Lower leg skin (tissue), 4 donors: ENCODE measurements around the gene ESPN. TPM values are rescaled to one million over a fixed set of nuclear protein-coding genes. Genes with fewer than 3 reads are reported as not detected.
"Not testable (repeated sequence)": the region's sequence is repeated elsewhere in the genome, so short reads cannot be mapped to it uniquely, and the experiment has no call there.

ENCODE experiments used
- DNase-seq, 2 donors: peaks; one replicate each; pipeline ENCODE4 v3.0.0-alpha.2; 2019; ENCODE audit warnings: low spot score in 2 of 2
- H3K4me3 ChIP-seq: fragments of 200-600 bp; sonication (generic); 2 replicates; pipeline ENCODE4 v1.5.1; 2017; ENCODE audit warnings: mild to moderate bottlenecking, low read depth; ENCODE audit not compliant: poor library complexity, severe bottlenecking
- POLR2A ChIP-seq, 2 donors: fragments of 450-650 bp; IDR thresholded peaks; one replicate each; pipeline ENCODE4 v1.6.1; 2016 to 2017; ENCODE audit warnings: antibody characterized with exemption in 2 of 2, mild to moderate bottlenecking in 1 of 2, moderate library complexity in 1 of 2
- WGBS, 2 donors: methylation state at CpG; one replicate each; pipeline ENCODE4 v1.1.5; 2018; 5-methylcytosine and 5-hydroxymethylcytosine counted together
- intact Hi-C: fragments of 100-400 bp; cut with DNase I; formaldehyde crosslinking; loops from one replicate; pipeline ENCODE4 v1.15.0; 2023; ENCODE audit warnings: low total_unique reads
- total RNA-seq, 4 donors: library from RNA; depleted of rRNA; stranded (reverse); fragments of >200 nt; gene quantifications; one replicate each; pipeline ENCODE4 v1.1.0, GENCODE V29; 2016
- TF ChIP-seq, protein P1 (sequence below), 3 donors: fragments of 450-650 bp; IDR thresholded peaks; one replicate each; pipeline ENCODE4 v1.5.1; 2016; ENCODE audit warnings: antibody characterized with exemption in 3 of 3, mild to moderate bottlenecking in 3 of 3, moderate library complexity in 2 of 3

The ESPN gene
- total RNA-seq, 4 donors from 2014 or later, result 27.5 to 64.3 (median 30.3) TPM

DNA sequence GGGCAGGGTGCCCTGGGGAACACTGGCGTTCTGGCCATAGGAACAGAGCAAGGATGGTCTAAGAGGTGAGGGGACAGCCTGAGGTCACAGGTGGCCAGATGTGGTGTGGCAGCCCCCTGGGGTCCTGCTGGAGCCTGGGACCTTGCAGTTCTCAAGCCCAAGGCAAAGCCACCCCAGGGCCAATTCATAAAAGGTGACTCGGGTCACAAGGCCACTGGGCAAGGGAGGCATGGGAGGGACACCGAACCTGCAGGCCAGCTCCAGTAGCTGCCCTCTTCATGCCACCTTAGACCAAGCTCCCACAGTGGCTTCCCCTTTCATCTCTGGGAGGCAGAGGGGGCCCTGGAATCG is 22.1 kb downstream of the ESPN start:
- 63 to 79% methylated on average over 3 to 4 of the region's 4 CpGs for WGBS, 2 donors
- no peak for DNase-seq
- TF ChIP-seq POLR2A (IDR thresholded peaks at IDR 0.05), result no peak
- TF ChIP-seq, protein P1, sequence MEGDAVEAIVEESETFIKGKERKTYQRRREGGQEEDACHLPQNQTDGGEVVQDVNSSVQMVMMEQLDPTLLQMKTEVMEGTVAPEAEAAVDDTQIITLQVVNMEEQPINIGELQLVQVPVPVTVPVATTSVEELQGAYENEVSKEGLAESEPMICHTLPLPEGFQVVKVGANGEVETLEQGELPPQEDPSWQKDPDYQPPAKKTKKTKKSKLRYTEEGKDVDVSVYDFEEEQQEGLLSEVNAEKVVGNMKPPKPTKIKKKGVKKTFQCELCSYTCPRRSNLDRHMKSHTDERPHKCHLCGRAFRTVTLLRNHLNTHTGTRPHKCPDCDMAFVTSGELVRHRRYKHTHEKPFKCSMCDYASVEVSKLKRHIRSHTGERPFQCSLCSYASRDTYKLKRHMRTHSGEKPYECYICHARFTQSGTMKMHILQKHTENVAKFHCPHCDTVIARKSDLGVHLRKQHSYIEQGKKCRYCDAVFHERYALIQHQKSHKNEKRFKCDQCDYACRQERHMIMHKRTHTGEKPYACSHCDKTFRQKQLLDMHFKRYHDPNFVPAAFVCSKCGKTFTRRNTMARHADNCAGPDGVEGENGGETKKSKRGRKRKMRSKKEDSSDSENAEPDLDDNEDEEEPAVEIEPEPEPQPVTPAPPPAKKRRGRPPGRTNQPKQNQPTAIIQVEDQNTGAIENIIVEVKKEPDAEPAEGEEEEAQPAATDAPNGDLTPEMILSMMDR (IDR thresholded peaks at IDR 0.05), result no peak
- intact Hi-C loops, result no loop called here
- H3K4me3 ChIP-seq, result no peak overlapping the region

DNA sequence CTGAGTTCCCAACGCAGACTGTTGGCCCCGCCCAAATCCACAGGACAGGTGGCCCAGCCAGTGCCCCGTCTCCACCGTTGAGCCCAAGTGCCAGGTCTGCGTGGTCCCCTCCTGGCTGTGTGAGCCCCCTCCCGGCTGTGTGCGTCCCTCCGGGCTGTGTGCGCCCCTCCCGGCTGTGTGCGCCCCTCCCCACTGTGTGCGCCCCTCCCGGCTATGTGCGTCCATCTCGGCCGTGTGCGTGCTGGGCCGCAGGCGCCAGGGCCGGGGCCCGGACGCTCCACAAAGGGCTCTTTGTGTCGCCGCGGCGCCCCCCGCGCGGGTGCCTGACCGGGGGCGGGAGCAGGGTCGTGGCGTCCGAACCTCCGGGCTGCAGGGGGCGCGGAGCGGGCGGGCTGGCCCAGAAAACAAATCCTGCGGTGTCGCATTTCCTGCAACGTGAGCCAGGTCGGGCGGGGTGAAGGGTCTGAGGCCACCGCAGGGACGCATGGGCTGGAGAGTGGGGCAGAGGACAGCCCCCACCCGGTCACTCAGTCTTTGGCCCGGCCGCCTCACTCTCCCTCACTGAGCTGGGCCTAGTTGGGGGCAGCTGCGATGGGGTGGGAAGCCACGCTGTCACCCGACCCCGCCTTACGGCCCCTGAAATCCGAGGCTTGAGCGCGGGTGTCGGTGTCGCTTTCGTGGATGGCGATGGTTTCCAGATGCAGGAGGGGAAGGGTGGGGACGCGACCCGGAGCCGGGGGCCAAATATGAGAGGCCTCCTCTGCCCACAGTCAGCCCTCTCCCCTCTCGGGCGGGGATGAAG is 22.6 kb downstream of the ESPN start:
- H3K4me3 ChIP-seq, result no peak overlapping the region
- WGBS, 2 donors, result 5 to 7% methylated on average over 14 to 43 of the region's 67 CpGs
- intact Hi-C loops, result no loop called here
- no peak for DNase-seq
- TF ChIP-seq, protein P1 (IDR thresholded peaks at IDR 0.05), result no peak
- no peak for TF ChIP-seq POLR2A (IDR thresholded peaks at IDR 0.05)

DNA sequence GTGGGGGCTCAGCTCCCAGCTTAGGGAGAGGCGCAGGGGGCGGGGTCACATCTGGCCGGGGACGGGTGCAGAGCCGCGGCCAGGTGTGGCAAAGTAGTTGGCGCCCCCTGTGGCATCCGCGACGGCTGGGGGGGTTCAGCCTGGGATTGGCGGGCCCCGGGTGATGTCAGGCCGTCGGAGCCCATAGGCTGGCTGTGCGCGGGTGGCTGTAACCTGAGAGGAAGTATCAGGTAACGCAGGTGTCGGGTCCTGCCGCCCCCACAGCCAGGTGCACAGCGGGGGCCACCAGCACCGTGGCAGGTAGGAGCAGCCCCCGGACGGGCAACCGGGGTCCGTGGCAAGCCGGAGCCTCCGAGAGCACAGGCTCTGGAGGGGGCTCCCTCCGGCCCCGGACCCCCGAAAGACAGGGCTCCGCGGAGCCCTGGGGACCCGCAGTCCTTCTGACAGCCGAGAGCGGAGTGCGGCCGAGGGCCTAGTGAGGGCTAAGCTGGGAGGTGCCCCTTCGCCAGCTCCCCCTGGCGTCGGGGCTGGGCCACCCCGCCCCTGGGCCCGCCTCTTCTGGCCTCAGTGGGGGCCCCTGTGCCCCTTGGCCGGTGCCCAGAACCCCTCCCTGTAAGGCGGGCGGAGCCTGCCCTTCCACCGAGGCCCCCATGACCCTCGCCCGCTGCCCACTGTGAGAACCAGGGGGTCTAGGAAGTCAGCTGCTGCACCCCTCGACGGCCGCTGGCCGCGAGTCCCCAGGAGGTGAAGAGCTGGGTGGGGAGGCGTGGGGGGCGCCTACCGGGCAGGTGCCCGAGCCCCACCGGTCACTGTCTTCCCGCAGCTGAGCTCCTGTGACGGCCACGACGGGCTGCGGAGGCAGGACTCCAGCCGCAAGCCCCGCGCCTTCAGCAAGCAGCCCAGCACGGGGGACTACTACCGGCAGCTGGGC is 23.5 kb downstream of the ESPN start:
- no peak for DNase-seq
- intact Hi-C loops, result no loop called here
- 0 to 7% methylated on average over 1 to 11 of the region's 68 CpGs for WGBS, 2 donors
- H3K4me3 ChIP-seq, result no peak overlapping the region
- TF ChIP-seq, protein P1 (IDR thresholded peaks at IDR 0.05), result no peak
- TF ChIP-seq POLR2A (IDR thresholded peaks at IDR 0.05), result no peak

DNA sequence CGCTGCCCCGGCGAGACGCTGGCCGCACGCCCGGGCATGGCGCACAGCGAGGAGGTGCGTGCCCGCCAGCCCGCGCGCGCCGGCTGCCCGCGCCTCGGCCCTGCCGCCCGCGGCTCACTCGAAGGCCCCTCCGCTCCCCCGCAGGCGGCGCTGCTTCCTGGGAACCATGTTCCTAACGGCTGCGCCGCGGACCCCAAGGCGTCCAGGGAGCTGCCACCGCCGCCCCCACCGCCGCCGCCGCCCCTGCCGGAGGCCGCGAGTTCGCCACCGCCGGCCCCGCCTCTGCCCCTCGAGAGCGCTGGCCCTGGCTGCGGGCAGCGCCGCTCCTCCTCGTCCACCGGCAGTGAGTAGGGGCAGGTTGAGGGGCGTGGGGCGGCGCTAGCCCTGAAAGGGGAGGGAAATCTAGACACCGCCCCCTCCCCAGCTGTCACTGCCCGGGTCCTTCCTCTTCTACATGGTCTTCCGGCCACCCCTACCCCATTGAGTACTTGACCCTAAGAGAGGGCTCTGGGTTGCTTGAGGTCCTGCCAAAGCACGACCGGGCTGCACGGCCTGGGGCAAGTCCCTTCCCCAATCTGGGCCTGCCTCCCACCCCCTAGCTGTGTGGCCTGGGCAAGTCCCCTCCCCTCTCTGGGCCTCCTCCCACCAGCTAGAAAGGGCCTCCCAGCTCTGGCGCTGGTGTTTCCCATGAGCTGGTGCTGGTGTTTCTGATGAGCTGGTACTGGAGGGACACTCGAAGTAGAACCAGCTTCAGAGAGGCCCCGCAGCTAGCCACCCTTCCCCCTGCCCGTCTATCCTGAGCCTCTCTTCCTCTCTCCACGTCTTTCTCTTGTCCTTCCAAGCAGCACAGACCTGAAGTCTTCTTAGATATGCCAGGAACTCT is 24.4 kb downstream of the ESPN start:
- TF ChIP-seq, protein P1 (IDR thresholded peaks at IDR 0.05), result no peak
- TF ChIP-seq POLR2A (IDR thresholded peaks at IDR 0.05), result no peak
- 7 to 47% methylated on average over 5 to 41 of the region's 66 CpGs for WGBS, 2 donors
- H3K4me3 ChIP-seq, result no peak overlapping the region
- no peak for DNase-seq
- intact Hi-C loops, result no loop called here

DNA sequence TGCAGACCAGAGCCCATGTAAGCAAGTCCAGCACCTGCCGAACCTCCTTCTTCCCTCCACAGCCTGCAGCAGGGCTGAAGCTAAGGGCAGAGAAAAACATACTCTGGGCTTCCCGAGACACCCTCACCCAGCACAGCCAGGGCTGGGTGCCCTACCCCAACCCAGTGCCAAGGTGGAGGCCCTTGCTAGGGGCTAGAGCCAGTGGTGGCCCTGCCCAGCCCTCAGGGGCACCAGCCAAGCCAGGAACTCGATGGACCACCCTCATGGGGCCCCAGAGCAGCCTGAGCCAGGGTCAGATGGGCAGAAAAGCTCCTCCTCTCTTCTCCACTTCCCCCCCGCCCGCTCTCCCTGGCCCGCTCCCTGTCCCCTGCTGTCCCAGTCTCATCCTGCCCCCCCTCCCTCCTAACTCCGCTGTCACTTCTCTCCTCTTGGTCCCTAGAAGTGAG is 25.5 kb downstream of the ESPN start:
- DNase-seq, result no peak
- TF ChIP-seq, protein P1 (IDR thresholded peaks at IDR 0.05), result no peak
- no peak for TF ChIP-seq POLR2A (IDR thresholded peaks at IDR 0.05)
- intact Hi-C loops, result no loop called here
- H3K4me3 ChIP-seq, result no peak overlapping the region
- WGBS, 2 donors, result 25 to 48% methylated on average over 5 to 7 of the region's 7 CpGs

DNA sequence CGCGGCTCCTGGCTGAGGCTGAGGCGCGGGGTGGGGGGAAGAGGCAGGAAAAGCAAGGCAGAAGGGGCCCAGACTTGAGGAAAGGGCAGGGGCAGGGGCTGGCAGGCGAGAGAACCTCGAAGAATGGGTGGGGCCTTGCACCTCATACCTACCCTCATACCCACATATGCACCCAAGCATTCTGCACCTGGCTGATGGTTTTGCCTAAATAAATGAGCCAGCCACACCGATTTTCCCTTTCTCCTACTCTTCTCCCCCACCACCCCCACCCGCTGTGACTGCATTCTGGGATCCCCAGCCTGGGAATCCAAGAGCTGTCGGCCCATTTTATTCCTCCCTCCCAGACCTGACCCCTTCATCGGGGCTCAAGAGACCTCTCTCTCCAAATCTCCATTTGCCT is 25.9 kb downstream of the ESPN start:
- DNase-seq, H3K4me3 ChIP-seq, intact Hi-C loops: not testable (repeated sequence)
- 46 to 48% methylated on average over 10 of the region's 10 CpGs for WGBS, 2 donors
